Activated T-helper 1 cell treated with anti-CD3 and anti-CD28 coated beads, Interleukin-12 subunit alpha, Interleukin-12 subunit beta, Interleukin-2, Interleukin-4 antibody, amounts not matched to agents 30 ng/mL and 10 ng/mL and 1 ng/mL, durations not matched to agents 14 hours and 24 hours and 36 hours (primary cell): ENCODE data around the gene NRXN3. TPM values are rescaled to one million over a fixed set of nuclear protein-coding genes. Genes with fewer than 3 reads are reported as not detected.

Source experiments
- DNase-seq: peaks from one replicate; pipeline ENCODE4 v3.0.0; 2021; ENCODE audit warnings: low spot score
- H3K27ac Mint-ChIP-seq: one replicate; pipeline ENCODE4 v1.8.0; 2021; ENCODE audit warnings: mild to moderate bottlenecking, mixed read lengths
- H3K27me3 Mint-ChIP-seq: one replicate; pipeline ENCODE4 v1.8.0; 2022; ENCODE audit warnings: mild to moderate bottlenecking, moderate library complexity, mixed read lengths; ENCODE audit not compliant: insufficient read depth
- H3K36me3 Mint-ChIP-seq: one replicate; pipeline ENCODE4 v1.8.0; 2021; ENCODE audit warnings: low read depth, mixed read lengths
- H3K4me1 Mint-ChIP-seq: one replicate; pipeline ENCODE4 v1.8.0; 2021; ENCODE audit warnings: low read depth, mixed read lengths
- H3K4me3 Mint-ChIP-seq: one replicate; pipeline ENCODE4 v1.8.0; 2021; ENCODE audit warnings: mild to moderate bottlenecking, moderate library complexity, mixed read lengths
- H3K9me3 Mint-ChIP-seq: one replicate; pipeline ENCODE4 v1.8.0; 2021; ENCODE audit warnings: mixed read lengths
- intact Hi-C: fragments of 100-400 bp; cut with micrococcal nuclease; formaldehyde crosslinking; loops from one replicate; pipeline ENCODE4 v1.15.1; 2024
- total RNA-seq: library from RNA; stranded (reverse); gene quantifications from 2 replicates; pipeline ENCODE4 v1.2.3, GENCODE V29; 2022

NRXN3 gene
- total RNA-seq, 1 donor from 2014 or later: not detected

GRCh38 chr14:79552778-79553177 lies 1382.6 kb downstream of the NRXN3 start:
- H3K27ac Mint-ChIP-seq: no peak overlapping the region
- intact Hi-C loops: no loop called here
- no peak for DNase-seq

GRCh38 chr14:79554816-79555215 lies 1384.6 kb downstream of the NRXN3 start:
- intact Hi-C loops: no loop called here
- DNase-seq: no peak

More at GRCh38 chr14:79552778-79553177, 1382.6 kb downstream of the NRXN3 start:
- H3K9me3 Mint-ChIP-seq: no peaks in the 10 kb centered on the region
- H3K27me3 Mint-ChIP-seq: no peaks in the 10 kb centered on the region
- no peak overlapping the region for H3K4me3 Mint-ChIP-seq
- no peaks in the 10 kb centered on the region for H3K4me1 Mint-ChIP-seq
- H3K36me3 Mint-ChIP-seq: no peaks in the 10 kb centered on the region

GRCh38 chr14:79555429-79555828 lies 1385.3 kb downstream of the NRXN3 start:
- no peak overlapping the region for H3K4me3 Mint-ChIP-seq
- no peaks in the 10 kb centered on the region for H3K27me3 Mint-ChIP-seq
- intact Hi-C loops: no loop called here
- no peaks in the 10 kb centered on the region for H3K9me3 Mint-ChIP-seq
- no peak for DNase-seq
- no peaks in the 10 kb centered on the region for H3K36me3 Mint-ChIP-seq
- no peak overlapping the region for H3K27ac Mint-ChIP-seq
- H3K4me1 Mint-ChIP-seq: no peaks in the 10 kb centered on the region

More at GRCh38 chr14:79554816-79555215, 1384.6 kb downstream of the NRXN3 start:
- H3K27ac Mint-ChIP-seq: no peak overlapping the region
- H3K9me3 Mint-ChIP-seq: no peaks in the 10 kb centered on the region
- H3K27me3 Mint-ChIP-seq: no peaks in the 10 kb centered on the region
- no peaks in the 10 kb centered on the region for H3K36me3 Mint-ChIP-seq
- no peak overlapping the region for H3K4me3 Mint-ChIP-seq
- no peaks in the 10 kb centered on the region for H3K4me1 Mint-ChIP-seq

GRCh38 chr14:79557309-79557708 lies 1387.1 kb downstream of the NRXN3 start:
- intact Hi-C loops: no loop called here
- no peaks in the 10 kb centered on the region for H3K36me3 Mint-ChIP-seq
- no peak overlapping the region for H3K27ac Mint-ChIP-seq
- no peak overlapping the region for H3K4me3 Mint-ChIP-seq
- DNase-seq: no peak
- H3K27me3 Mint-ChIP-seq: no peaks in the 10 kb centered on the region
- H3K9me3 Mint-ChIP-seq: no peaks in the 10 kb centered on the region
- H3K4me1 Mint-ChIP-seq: no peaks in the 10 kb centered on the region

- Mint-ChIP-seq H3K36me3 (no peaks in the 10 kb centered on the region), H3K4me1 (no peaks in the 10 kb centered on the region), H3K9me3 (no peaks in the 10 kb centered on the region), H3K4me3 (no peak overlapping the region), H3K27me3 (no peaks in the 10 kb centered on the region), H3K27ac (no peak overlapping the region)
- no peak for DNase-seq
- intact Hi-C loops: no loop called here
Observed at GRCh38 chr14:79562185-79562584, 1392.0 kb downstream of the NRXN3 start.

- intact Hi-C loops: no loop called here
- H3K4me1 Mint-ChIP-seq: no peaks in the 10 kb centered on the region
- H3K27ac Mint-ChIP-seq: no peak overlapping the region
- no peak for DNase-seq
- no peaks in the 10 kb centered on the region for H3K27me3 Mint-ChIP-seq
- no peaks in the 10 kb centered on the region for H3K36me3 Mint-ChIP-seq
- H3K9me3 Mint-ChIP-seq: no peaks in the 10 kb centered on the region
- no peak overlapping the region for H3K4me3 Mint-ChIP-seq
Observed at GRCh38 chr14:79564371-79564770, 1394.2 kb downstream of the NRXN3 start.

GRCh38 chr14:79567306-79567705 lies 1397.1 kb downstream of the NRXN3 start:
- H3K4me1 Mint-ChIP-seq: no peaks in the 10 kb centered on the region
- H3K27me3 Mint-ChIP-seq: no peaks in the 10 kb centered on the region
- H3K27ac Mint-ChIP-seq: no peak overlapping the region
- intact Hi-C loops: no loop called here
- no peaks in the 10 kb centered on the region for H3K9me3 Mint-ChIP-seq
- H3K36me3 Mint-ChIP-seq: no peaks in the 10 kb centered on the region
- no peak for DNase-seq
- no peak overlapping the region for H3K4me3 Mint-ChIP-seq

GRCh38 chr14:79568594-79568993 lies 1398.4 kb downstream of the NRXN3 start:
- Mint-ChIP-seq H3K27me3 (no peaks in the 10 kb centered on the region), H3K36me3 (no peaks in the 10 kb centered on the region), H3K4me3 (no peak overlapping the region), H3K9me3 (no peaks in the 10 kb centered on the region), H3K4me1 (no peaks in the 10 kb centered on the region), H3K27ac (no peak overlapping the region)
- intact Hi-C loops: no loop called here
- no peak for DNase-seq

GRCh38 chr14:79569072-79569471 lies 1398.9 kb downstream of the NRXN3 start:
- DNase-seq: no peak
- no peaks in the 10 kb centered on the region for H3K9me3 Mint-ChIP-seq
- H3K27me3 Mint-ChIP-seq: no peaks in the 10 kb centered on the region
- H3K36me3 Mint-ChIP-seq: no peaks in the 10 kb centered on the region
- no peak overlapping the region for H3K27ac Mint-ChIP-seq
- no peak overlapping the region for H3K4me3 Mint-ChIP-seq
- intact Hi-C loops: no loop called here
- H3K4me1 Mint-ChIP-seq: no peaks in the 10 kb centered on the region

GRCh38 chr14:79570648-79571047 lies 1400.5 kb downstream of the NRXN3 start:
- H3K4me1 Mint-ChIP-seq: no peaks in the 10 kb centered on the region
- H3K27ac Mint-ChIP-seq: no peak overlapping the region
- no peak for DNase-seq

GRCh38 chr14:79571366-79571765 lies 1401.2 kb downstream of the NRXN3 start:
- Mint-ChIP-seq H3K4me3 (no peak overlapping the region), H3K27ac (no peak overlapping the region), H3K27me3 (no peaks in the 10 kb centered on the region), H3K4me1 (no peaks in the 10 kb centered on the region), H3K9me3 (no peaks in the 10 kb centered on the region), H3K36me3 (no peaks in the 10 kb centered on the region)
- DNase-seq: no peak
- intact Hi-C loops: no loop called here

More at GRCh38 chr14:79570648-79571047, 1400.5 kb downstream of the NRXN3 start:
- no peaks in the 10 kb centered on the region for H3K9me3 Mint-ChIP-seq
- H3K27me3 Mint-ChIP-seq: no peaks in the 10 kb centered on the region
- no peaks in the 10 kb centered on the region for H3K36me3 Mint-ChIP-seq
- no peak overlapping the region for H3K4me3 Mint-ChIP-seq
- intact Hi-C loops: no loop called here

- intact Hi-C loops: no loop called here
- H3K4me3 Mint-ChIP-seq: no peak overlapping the region
- H3K36me3 Mint-ChIP-seq: no peaks in the 10 kb centered on the region
- no peak overlapping the region for H3K27ac Mint-ChIP-seq
- H3K27me3 Mint-ChIP-seq: no peaks in the 10 kb centered on the region
- no peaks in the 10 kb centered on the region for H3K4me1 Mint-ChIP-seq
- no peaks in the 10 kb centered on the region for H3K9me3 Mint-ChIP-seq
- DNase-seq: no peak
Observed at GRCh38 chr14:79573486-79573885, 1403.3 kb downstream of the NRXN3 start.

GRCh38 chr14:79575032-79575431 lies 1404.9 kb downstream of the NRXN3 start:
- H3K4me1 Mint-ChIP-seq: no peaks in the 10 kb centered on the region
- intact Hi-C loops: no loop called here
- H3K9me3 Mint-ChIP-seq: no peaks in the 10 kb centered on the region
- H3K36me3 Mint-ChIP-seq: no peaks in the 10 kb centered on the region
- H3K27ac Mint-ChIP-seq: no peak overlapping the region
- no peak overlapping the region for H3K4me3 Mint-ChIP-seq
- no peak for DNase-seq
- H3K27me3 Mint-ChIP-seq: no peaks in the 10 kb centered on the region

GRCh38 chr14:79576424-79576823 lies 1406.3 kb downstream of the NRXN3 start:
- Mint-ChIP-seq H3K4me1 (no peaks in the 10 kb centered on the region), H3K27ac (no peak overlapping the region), H3K4me3 (no peak overlapping the region), H3K9me3 (no peaks in the 10 kb centered on the region), H3K27me3 (no peaks in the 10 kb centered on the region), H3K36me3 (no peaks in the 10 kb centered on the region)
- DNase-seq: no peak
- intact Hi-C loops: no loop called here
